GM12874 (cell line): Measurements from ENCODE around the gene RNF7.

ENCODE experiments used
- CTCF ChIP-seq: IDR thresholded peaks from 2 replicates; pipeline ENCODE4 v1.5.1; 2011; ENCODE audit warnings: low read depth, mild to moderate bottlenecking, control low read depth, low read length, moderate library complexity; ENCODE audit not compliant: insufficient read depth

The RNF7 gene

GRCh38 chr3:141710121-141710520 is 28.0 kb upstream of the RNF7 start:
- no peak for TF ChIP-seq CTCF

GRCh38 chr3:141710888-141711616 is 27.0 kb upstream of the RNF7 start:
- TF ChIP-seq CTCF = no peak

- TF ChIP-seq CTCF = no peak
Measured at GRCh38 chr3:141714671-141715070, 23.4 kb upstream of the RNF7 start.

- no peak for TF ChIP-seq CTCF
Measured at GRCh38 chr3:141722081-141722480, 16.0 kb upstream of the RNF7 start.

GRCh38 chr3:141722648-141723047 is 15.4 kb upstream of the RNF7 start:
- TF ChIP-seq CTCF = no peak

GRCh38 chr3:141723255-141723654 is 14.8 kb upstream of the RNF7 start:
- TF ChIP-seq CTCF = no peak

GRCh38 chr3:141724186-141724585 is 13.9 kb upstream of the RNF7 start:
- no peak for TF ChIP-seq CTCF
